ENCODE measurements around the gene CD38. TPM values are rescaled to one million over a fixed set of nuclear protein-coding genes. Genes with fewer than 3 reads are reported as not detected.
"Not testable (repeated sequence)": the region's sequence is repeated elsewhere in the genome, so short reads cannot be mapped to it uniquely, and the experiment has no call there.

Gene CD38
- total RNA-seq, 4 donors from 2014 or later: 7.3 to 13.9 (median 9.2) TPM

GRCh38 chr4:15753081-15753480, 25.0 kb upstream of the CD38 start:
- ATAC-seq (ENCODE audit: low FRiP score) (no peak), DNase-seq (ENCODE audit: low spot score) (no peak)
- TF ChIP-seq CTCF (IDR thresholded peaks at IDR 0.05): no peak

GRCh38 chr4:15753786-15754185, 24.3 kb upstream of the CD38 start:
- ATAC-seq (ENCODE audit: low FRiP score) (no peak), DNase-seq (ENCODE audit: low spot score) (no peak)
- no peak for TF ChIP-seq CTCF (IDR thresholded peaks at IDR 0.05)

GRCh38 chr4:15754323-15754722, 23.8 kb upstream of the CD38 start:
- TF ChIP-seq CTCF (IDR thresholded peaks at IDR 0.05): no peak
- DNase-seq (ENCODE audit: low spot score) (no peak), ATAC-seq (ENCODE audit: low FRiP score) (no peak)

GRCh38 chr4:15755321-15756155, 22.6 kb upstream of the CD38 start:
- no peak for ATAC-seq (ENCODE audit: low FRiP score)
- TF ChIP-seq CTCF (IDR thresholded peaks at IDR 0.05): no peak
- DNase-seq (ENCODE audit: low spot score): no peak

- DNase-seq (ENCODE audit: low spot score) (no peak), ATAC-seq (ENCODE audit: low FRiP score) (no peak)
- TF ChIP-seq CTCF (IDR thresholded peaks at IDR 0.05): no peak
Measured at GRCh38 chr4:15756361-15756861, 21.7 kb upstream of the CD38 start.

GRCh38 chr4:15757054-15757453, 21.1 kb upstream of the CD38 start:
- ATAC-seq (ENCODE audit: low FRiP score) (no peak), DNase-seq (ENCODE audit: low spot score) (no peak)
- TF ChIP-seq CTCF (IDR thresholded peaks at IDR 0.05): no peak

- no peak for TF ChIP-seq CTCF (IDR thresholded peaks at IDR 0.05)
- no peak for ATAC-seq (ENCODE audit: low FRiP score)
- no peak for DNase-seq (ENCODE audit: low spot score)
Measured at GRCh38 chr4:15758294-15758693, 19.8 kb upstream of the CD38 start.

GRCh38 chr4:15762460-15762859, 15.7 kb upstream of the CD38 start:
- not testable (repeated sequence) for ATAC-seq (ENCODE audit: low FRiP score); DNase-seq (ENCODE audit: low spot score)
